K562 (cell line): ENCODE measurements around the gene IGSF3. TPM values are rescaled to one million over a fixed set of nuclear protein-coding genes. Genes with fewer than 3 reads are reported as not detected.
A peak's percentile ranks its signal among the peaks of the same experiment; 100 is the strongest.

Source experiments
- CHD1 ChIP-seq: fragments of 200-600 bp; sonication (generic); IDR thresholded peaks from one replicate; pipeline ENCODE4 v1.6.1; 2012; ENCODE audit warnings: mild to moderate bottlenecking, moderate library complexity, low read length, inconsistent platforms
- MYC ChIP-seq, 2 experiments: fragments of 250-450 bp in 1 of 2; sonication (Bioruptor Pico) in 1 of 2; IDR thresholded peaks; 2 replicates each; pipeline versions ENCODE4 v1.5.1 to v1.6.1; 2012 to 2021; ENCODE audit warnings: low read depth in 2 of 2, borderline replicate concordance in 1 of 2, improper control_type of control experiment in 1 of 2, low read length in 1 of 2, mild to moderate bottlenecking in 1 of 2, moderate library complexity in 1 of 2
- SAFB ChIP-seq: fragments of 200-400 bp; formaldehyde crosslinking; IDR thresholded peaks from 2 replicates; pipeline ENCODE4 v1.6.1; 2017; ENCODE audit warnings: low read depth, low read length, borderline replicate concordance
- SP1 ChIP-seq: sonication (generic); formaldehyde crosslinking; IDR thresholded peaks from 2 replicates; pipeline ENCODE4 v1.8.1; 2022; ENCODE audit warnings: mild to moderate bottlenecking, missing genetic modification reagents
- TRIM28 ChIP-seq: fragments of 450-650 bp; IDR thresholded peaks from 2 replicates; pipeline ENCODE4 v1.6.1; 2017
- ZBTB40 ChIP-seq, 2 experiments: fragments of 450-650 bp in 1 of 2; sonication (generic) in 1 of 2; formaldehyde crosslinking in 1 of 2; IDR thresholded peaks; 2 replicates each; pipeline versions ENCODE4 v1.7.1 to v1.9.0; 2016 to 2022; ENCODE audit warnings: inconsistent platforms in 1 of 2, mild to moderate bottlenecking in 1 of 2, missing genetic modification reagents in 1 of 2
- ZNF282 ChIP-seq: sonication (generic); formaldehyde crosslinking; IDR thresholded peaks from 2 replicates; pipeline ENCODE4 v1.8.1; 2023; ENCODE audit warnings: missing genetic modification reagents
- ZNF785 ChIP-seq: fragments of 250-450 bp; sonication (Bioruptor Pico); IDR thresholded peaks from 2 replicates; pipeline ENCODE4 v1.4.0; 2020; ENCODE audit warnings: mild to moderate bottlenecking
- polyA plus RNA-seq, 8 experiments: library from polyadenylated mRNA; depleted of rRNA in 4 of 8; stranded (reverse) in 5 of 8; unstranded in 3 of 8; fragments of >200 nt; fragmentation: Nextera tagmentation in 2 of 8; fragmentation: Illumina TruSeq in 1 of 8; extraction: Ambion mirVana in 2 of 8; extraction: Trizol in 1 of 8; gene quantifications; 2 replicates each; pipeline versions ENCODE4 v1.2.1 to v1.2.3, GENCODE V29; 2011 to 2014; ENCODE audit warnings: inconsistent platforms in 1 of 8, missing spikeins in 1 of 8
- total RNA-seq, 7 experiments: library from RNA; depleted of rRNA in 6 of 7; stranded (reverse); fragments of >200 nt in 6 of 7; fragmentation: Illumina TruSeq in 2 of 7; extraction: Trizol in 2 of 7; gene quantifications; 2 replicates each; pipeline versions ENCODE4 v1.2.1 to v1.2.3, GENCODE V29; 2011 to 2021; ENCODE audit warnings: low replicate concordance in 1 of 7
- TF ChIP-seq, protein P1 (sequence below): sonication (generic); formaldehyde crosslinking; IDR thresholded peaks from 2 replicates; pipeline ENCODE4 v1.8.0; 2022; ENCODE audit warnings: mild to moderate bottlenecking, missing genetic modification reagents
- TF ChIP-seq, protein P2 (sequence below): fragments of 150-350 bp; conservative IDR thresholded peaks from 2 replicates; pipeline ENCODE4 v1.6.1; 2014; ENCODE audit warnings: low read length

IGSF3 gene
- total and polyA plus RNA-seq, 9 of the 15 experiments (the other 6 are each of a cell fraction or from before 2014, with no cell fraction given), result 1.1 to 15.0 (median 8.3) TPM

- TF ChIP-seq ZBTB40 (IDR thresholded peaks at IDR 0.05), result no peak
- TF ChIP-seq ZBTB40 (CRISPR knock-in tag; IDR thresholded peaks at IDR 0.05), result no peak
- peak; percentile 59; the same call in 1 of the 2 replicates for TF ChIP-seq SP1 (CRISPR knock-in tag)
- no peak for TF ChIP-seq ZNF785
- no peak for TF ChIP-seq CHD1
- TF ChIP-seq ZNF282, result no peak
- TF ChIP-seq TRIM28, result peak; percentile 67; the same call in 1 of the 2 replicates
- TF ChIP-seq, protein P1, sequence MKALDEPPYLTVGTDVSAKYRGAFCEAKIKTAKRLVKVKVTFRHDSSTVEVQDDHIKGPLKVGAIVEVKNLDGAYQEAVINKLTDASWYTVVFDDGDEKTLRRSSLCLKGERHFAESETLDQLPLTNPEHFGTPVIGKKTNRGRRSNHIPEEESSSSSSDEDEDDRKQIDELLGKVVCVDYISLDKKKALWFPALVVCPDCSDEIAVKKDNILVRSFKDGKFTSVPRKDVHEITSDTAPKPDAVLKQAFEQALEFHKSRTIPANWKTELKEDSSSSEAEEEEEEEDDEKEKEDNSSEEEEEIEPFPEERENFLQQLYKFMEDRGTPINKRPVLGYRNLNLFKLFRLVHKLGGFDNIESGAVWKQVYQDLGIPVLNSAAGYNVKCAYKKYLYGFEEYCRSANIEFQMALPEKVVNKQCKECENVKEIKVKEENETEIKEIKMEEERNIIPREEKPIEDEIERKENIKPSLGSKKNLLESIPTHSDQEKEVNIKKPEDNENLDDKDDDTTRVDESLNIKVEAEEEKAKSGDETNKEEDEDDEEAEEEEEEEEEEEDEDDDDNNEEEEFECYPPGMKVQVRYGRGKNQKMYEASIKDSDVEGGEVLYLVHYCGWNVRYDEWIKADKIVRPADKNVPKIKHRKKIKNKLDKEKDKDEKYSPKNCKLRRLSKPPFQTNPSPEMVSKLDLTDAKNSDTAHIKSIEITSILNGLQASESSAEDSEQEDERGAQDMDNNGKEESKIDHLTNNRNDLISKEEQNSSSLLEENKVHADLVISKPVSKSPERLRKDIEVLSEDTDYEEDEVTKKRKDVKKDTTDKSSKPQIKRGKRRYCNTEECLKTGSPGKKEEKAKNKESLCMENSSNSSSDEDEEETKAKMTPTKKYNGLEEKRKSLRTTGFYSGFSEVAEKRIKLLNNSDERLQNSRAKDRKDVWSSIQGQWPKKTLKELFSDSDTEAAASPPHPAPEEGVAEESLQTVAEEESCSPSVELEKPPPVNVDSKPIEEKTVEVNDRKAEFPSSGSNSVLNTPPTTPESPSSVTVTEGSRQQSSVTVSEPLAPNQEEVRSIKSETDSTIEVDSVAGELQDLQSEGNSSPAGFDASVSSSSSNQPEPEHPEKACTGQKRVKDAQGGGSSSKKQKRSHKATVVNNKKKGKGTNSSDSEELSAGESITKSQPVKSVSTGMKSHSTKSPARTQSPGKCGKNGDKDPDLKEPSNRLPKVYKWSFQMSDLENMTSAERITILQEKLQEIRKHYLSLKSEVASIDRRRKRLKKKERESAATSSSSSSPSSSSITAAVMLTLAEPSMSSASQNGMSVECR (CRISPR knock-in tag), result no peak
- no peak for TF ChIP-seq MYC (IDR thresholded peaks at IDR 0.05; ENCODE audit: low read depth, low read length)
- no peak for TF ChIP-seq MYC (CRISPR knock-in tag; IDR thresholded peaks at IDR 0.05; ENCODE audit: borderline replicate concordance, low read depth)
- no peak for TF ChIP-seq SAFB
- TF ChIP-seq, protein P2, sequence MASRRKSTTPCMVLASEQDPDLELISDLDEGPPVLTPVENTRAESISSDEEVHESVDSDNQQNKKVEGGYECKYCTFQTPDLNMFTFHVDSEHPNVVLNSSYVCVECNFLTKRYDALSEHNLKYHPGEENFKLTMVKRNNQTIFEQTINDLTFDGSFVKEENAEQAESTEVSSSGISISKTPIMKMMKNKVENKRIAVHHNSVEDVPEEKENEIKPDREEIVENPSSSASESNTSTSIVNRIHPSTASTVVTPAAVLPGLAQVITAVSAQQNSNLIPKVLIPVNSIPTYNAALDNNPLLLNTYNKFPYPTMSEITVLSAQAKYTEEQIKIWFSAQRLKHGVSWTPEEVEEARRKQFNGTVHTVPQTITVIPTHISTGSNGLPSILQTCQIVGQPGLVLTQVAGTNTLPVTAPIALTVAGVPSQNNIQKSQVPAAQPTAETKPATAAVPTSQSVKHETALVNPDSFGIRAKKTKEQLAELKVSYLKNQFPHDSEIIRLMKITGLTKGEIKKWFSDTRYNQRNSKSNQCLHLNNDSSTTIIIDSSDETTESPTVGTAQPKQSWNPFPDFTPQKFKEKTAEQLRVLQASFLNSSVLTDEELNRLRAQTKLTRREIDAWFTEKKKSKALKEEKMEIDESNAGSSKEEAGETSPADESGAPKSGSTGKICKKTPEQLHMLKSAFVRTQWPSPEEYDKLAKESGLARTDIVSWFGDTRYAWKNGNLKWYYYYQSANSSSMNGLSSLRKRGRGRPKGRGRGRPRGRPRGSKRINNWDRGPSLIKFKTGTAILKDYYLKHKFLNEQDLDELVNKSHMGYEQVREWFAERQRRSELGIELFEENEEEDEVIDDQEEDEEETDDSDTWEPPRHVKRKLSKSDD, result 0 out of 2 replicates have a peak, but pooled peaks have one; percentile 17
Observed at GRCh38 chr1:116569776-116570357, 97.7 kb downstream of the IGSF3 start (continued).
